GM18499 (cell line): ENCODE measurements around the gene PPIP5K1.
A peak's percentile ranks its signal among the peaks of the same experiment; 100 is the strongest.

Experiments used
- ATAC-seq: cut with Tn5 transposase; IDR thresholded peaks from one replicate; pipeline ENCODE4 v1.9.1; 2021; ENCODE audit warnings: moderate number of reproducible peaks; ENCODE audit not compliant: insufficient read depth, unreplicated experiment

The PPIP5K1 gene

GRCh38 chr15:43520138-43520537, 69.9 kb downstream of the PPIP5K1 start:
- no peak for ATAC-seq

- ATAC-seq = no peak
These were observed 70.8 kb downstream of the PPIP5K1 start for GRCh38 chr15:43519196-43519595.

- ATAC-seq = no peak
These were observed 71.7 kb downstream of the PPIP5K1 start for GRCh38 chr15:43518197-43518761.

- ATAC-seq = no peak
These were observed 72.4 kb downstream of the PPIP5K1 start, which contains the start of gene MAP1A for GRCh38 chr15:43517354-43518196. MAP1A (plus strand) TSS chr15:43517608; CDS start chr15:43521474, 3,866 bp downstream.

GRCh38 chr15:43516801-43517353, 73.1 kb downstream of the PPIP5K1 start:
- no peak for ATAC-seq

GRCh38 chr15:43516185-43516584, 73.8 kb downstream of the PPIP5K1 start:
- ATAC-seq = no peak

GRCh38 chr15:43515741-43516140, 74.3 kb downstream of the PPIP5K1 start:
- ATAC-seq = no peak

- no peak for ATAC-seq
These were observed 75.6 kb downstream of the PPIP5K1 start for GRCh38 chr15:43514241-43515057.

GRCh38 chr15:43513550-43513949, 76.5 kb downstream of the PPIP5K1 start:
- no peak for ATAC-seq

- peak; percentile 23 for ATAC-seq
These were observed 78.8 kb downstream of the PPIP5K1 start for GRCh38 chr15:43511012-43511885.

- ATAC-seq = peak; percentile 92
These were observed 79.6 kb downstream of the PPIP5K1 start for GRCh38 chr15:43510200-43511011.

GRCh38 chr15:43509660-43510199, 80.3 kb downstream of the PPIP5K1 start:
- ATAC-seq = no peak

GRCh38 chr15:43508991-43509659, 80.9 kb downstream of the PPIP5K1 start:
- ATAC-seq = no peak

GRCh38 chr15:43508421-43508820, 81.6 kb downstream of the PPIP5K1 start:
- ATAC-seq = no peak

- ATAC-seq = no peak
These were observed 84.3 kb downstream of the PPIP5K1 start for GRCh38 chr15:43505738-43506137.

- no peak for ATAC-seq
These were observed 90.4 kb downstream of the PPIP5K1 start for GRCh38 chr15:43499635-43500034.

- ATAC-seq = no peak
These were observed 91.0 kb downstream of the PPIP5K1 start for GRCh38 chr15:43498990-43499389.
